NCI-H69 (cell line): ENCODE results near the gene GCLM.
"Not testable (repeated sequence)": the region's sequence is repeated elsewhere in the genome, so short reads cannot be mapped to it uniquely, and the experiment has no call there.

ENCODE experiments used
- DNase-seq: peaks from one replicate; lab custom pipeline; 2025; lab: John Stamatoyannopoulos, UW

The GCLM gene, protein sequence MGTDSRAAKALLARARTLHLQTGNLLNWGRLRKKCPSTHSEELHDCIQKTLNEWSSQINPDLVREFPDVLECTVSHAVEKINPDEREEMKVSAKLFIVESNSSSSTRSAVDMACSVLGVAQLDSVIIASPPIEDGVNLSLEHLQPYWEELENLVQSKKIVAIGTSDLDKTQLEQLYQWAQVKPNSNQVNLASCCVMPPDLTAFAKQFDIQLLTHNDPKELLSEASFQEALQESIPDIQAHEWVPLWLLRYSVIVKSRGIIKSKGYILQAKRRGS

DNA sequence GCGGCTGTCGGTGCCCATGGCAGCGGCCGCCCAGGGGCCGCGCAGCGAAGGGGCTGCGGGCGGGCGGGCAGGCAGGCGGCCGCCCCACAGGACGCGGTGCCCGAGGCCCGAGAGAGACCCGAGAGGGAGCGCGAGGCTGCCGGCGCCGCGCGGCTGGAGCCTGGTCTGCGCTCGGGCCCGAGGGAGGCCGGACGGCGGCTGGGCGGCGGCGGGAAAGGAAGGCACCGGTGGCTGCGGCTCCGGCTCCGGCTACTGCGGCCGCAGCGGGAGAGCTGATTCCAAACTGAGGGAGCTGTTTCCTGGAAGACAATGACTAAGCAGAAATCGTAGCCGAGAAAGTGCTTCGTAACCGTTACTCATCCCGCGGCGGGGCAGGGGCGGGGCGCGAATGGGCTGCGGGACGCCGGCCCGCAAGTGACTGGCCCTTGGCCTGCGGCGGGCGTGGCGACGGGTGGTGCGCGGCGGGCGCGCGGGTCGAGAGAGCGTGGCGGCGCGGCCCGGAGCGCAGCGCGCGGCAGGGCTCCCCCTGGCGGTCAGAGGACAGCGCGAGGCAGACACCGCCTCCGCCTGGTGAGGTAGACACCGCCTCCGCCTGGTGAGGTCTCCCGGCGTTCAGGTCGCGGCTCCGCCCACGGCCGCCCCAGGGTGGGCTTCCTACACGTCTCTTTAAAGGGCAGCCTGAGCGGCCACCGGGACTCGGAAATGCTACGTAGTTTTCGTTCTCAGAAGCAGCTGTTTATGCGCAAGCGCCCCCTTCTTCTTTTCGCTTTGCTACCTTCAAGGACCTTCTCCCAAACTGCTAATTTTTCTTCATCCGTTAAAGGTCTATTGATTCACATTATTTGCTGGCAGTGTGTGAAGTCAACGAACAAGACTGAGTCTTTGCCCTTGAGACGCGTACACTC is at the start of gene GCLM:
Gene GCLM (minus strand): TSS at position 285 of the 905 bp plus-strand sequence. CDS start 267 bp downstream, at position 18.
- peak; percentile 88 for DNase-seq

DNA sequence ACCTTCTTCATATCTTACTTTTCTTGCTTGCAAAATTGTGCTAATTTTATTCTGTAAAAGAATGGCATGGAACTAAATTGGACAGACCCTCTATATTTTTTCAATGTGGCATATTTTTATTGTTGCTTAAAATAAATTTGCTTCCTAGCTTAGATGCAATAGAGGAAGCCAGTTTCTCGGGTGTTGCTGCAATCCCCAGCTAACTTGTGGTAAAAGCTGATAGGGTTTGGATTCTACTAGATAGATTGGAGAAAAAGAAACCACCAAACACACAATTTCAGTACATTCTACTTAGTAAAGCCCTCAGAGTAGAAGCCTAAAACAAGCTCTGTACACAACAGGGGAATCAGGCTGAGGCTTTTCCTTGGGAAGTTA is 49.5 kb upstream of the GCLM start:
- no peak for DNase-seq

DNA sequence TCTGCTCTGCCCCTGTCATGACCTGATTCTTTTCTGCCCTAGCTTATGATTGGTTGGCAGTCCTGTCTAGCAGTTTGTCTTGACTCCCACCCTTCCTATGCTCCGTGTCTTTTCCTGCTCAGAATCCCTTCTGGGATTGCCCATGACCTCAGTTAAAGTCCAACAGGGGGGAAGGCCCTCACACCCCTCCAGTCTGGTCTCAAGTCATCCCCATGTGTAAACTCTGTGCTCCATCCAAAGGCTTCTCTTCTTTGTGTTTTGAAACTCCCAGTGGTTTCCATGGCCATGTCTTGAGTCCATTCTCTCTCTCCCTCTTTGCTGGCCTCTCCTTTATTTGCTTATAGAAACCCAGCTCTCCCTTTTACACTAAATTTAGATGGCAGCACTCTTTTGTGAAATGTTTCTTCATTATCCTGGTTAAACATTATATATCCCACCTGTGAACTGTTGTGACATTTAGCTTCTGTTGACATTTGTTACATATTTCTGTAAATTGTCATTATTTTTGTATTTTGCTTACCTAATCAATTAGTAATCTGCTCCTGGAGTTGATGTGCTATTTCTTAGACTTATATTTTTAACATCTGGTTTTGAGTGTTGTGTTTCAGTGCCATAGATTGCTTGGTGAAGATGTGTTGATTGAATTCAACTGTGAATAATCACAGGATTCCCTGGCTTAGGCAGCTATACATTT is 48.9 kb upstream of the GCLM start:
- no peak for DNase-seq

DNA sequence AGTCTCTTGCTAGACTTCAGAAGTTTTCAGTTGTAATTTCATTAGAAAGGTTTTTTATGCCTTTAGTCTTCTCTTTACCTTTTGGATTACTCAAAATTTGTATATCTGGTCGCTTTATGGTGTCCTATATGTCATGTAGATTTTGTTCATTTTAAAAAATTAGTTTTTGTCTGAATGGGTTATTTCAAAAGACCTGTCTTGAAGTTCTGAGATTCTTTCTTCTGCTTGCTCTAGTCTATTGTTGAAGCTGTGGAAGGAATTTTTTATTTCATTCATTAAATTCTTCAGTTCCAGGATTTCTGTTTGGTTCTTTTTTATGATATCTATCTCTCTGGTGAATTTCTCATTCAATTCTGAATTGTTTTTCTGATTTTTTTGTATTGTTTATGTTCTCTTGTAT is 46.5 kb upstream of the GCLM start:
- DNase-seq, result no peak

DNA sequence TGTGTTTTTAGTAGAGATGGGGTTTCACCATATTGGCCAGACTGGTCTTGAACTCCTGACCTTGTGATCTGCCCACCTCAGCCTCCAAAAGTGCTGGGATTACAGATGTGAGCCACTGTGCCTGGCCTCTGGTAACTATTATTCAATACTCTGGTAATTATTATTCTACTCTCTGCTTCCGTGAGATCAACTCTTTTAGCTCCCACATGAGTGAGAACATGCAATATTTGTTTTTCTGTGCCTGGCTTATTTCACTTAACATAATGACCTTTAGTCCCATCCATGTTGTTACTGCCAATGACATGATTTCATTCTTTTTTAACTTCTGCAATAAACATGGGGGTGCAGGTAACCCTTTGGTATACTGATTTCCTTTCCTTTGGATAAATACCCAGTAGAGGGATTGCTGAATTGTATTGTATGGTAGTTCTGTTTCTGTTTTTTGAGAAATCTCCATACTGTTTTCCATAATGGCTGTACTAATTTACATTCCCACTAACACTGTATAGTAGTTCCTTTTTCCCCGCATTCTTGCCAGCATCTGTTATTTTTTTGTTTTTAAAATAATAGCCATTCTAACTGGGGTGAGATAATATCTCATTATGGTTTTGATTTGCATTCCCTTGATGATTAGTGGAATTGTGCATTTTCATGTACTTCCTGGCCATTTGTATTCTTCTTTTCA is 37.9 kb upstream of the GCLM start:
- DNase-seq, result not testable (repeated sequence)

DNA sequence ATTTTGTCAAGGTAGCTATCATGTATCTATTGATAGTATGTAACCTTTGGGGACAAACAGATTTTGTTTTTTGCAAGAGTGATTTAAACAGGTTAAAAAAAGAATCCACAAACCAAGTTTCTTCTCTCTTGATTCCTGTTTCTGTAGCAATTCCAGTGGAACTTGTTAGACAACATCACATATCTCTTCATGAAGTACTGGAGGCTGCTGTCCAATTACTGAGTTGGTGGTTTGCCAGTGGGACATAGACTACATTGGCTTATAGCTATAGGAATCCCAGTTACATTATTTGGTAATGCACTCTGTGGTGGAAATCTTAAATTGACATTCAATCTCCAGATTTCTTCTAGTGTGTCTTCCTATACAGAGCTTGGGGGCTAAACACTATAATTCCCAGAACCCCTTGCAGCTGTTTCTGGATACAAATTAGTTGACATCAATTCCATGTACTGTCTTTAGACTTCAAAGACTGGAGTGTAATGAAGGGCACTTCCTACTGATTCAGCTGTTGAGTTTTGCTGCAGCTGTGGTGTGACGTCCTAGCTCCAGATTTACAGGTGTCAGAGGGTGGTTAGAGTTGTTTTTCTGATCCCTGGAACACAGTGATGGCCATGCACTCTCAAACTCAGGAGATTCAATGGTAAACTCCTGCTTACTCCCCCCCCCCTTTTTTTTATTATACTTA is 29.4 kb upstream of the GCLM start:
- DNase-seq, result no peak

DNA sequence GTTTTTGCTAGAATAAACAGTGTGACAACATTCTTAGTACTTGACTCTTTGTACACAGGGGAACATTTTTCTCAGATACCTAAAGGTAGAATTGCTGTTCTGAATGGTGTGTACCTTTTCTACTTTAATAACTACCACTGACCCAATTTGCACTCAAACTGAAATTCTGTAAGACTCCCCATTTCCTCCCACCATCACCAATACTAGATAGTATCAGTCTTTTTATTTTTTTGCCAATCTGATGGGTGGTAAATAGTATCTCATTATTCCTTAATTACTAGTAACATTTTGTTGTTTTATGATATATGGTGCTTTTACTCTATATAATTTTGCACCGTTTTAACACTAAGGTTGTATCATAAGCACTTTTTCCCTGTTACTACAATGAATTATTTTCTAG is 28.8 kb upstream of the GCLM start:
- no peak for DNase-seq

DNA sequence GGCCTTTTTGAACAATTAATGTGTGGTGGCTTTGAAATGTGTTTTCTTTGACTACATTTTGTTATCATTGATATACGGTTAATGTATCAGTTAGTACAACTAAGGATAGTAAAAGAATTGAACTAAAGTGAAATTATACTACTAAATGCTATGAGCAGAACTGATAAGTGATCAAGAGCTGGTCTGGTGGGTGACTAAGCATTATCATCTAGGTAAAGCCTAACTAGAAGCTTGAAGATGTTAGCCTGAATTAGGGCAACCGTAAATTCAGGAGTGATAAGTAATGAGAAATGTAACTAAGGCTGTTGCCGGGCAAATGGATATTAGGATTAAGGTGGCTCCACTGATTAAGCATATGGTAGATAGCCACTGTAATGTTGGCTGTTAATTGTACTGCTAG is 16.0 kb upstream of the GCLM start:
- DNase-seq, result no peak

DNA sequence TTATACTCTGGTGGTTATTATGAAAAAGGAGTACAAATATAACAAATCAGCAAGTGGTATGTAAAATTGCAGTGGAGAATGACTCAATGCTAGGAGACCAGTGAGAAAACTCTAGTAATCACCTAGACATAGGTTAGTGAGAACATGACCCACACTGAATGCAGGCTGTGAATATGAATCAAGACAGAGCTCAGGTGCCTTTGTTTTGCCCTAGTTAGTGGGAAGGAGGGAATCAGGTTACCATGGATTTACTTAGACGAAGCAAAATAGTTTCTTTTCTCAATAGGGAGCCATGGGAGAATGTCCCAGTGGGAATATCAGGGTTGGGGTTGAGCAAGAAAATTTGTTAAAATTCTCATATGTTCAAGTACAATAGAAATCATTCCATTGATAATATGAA is 10.6 kb upstream of the GCLM start:
- DNase-seq, result peak; percentile 74

DNA sequence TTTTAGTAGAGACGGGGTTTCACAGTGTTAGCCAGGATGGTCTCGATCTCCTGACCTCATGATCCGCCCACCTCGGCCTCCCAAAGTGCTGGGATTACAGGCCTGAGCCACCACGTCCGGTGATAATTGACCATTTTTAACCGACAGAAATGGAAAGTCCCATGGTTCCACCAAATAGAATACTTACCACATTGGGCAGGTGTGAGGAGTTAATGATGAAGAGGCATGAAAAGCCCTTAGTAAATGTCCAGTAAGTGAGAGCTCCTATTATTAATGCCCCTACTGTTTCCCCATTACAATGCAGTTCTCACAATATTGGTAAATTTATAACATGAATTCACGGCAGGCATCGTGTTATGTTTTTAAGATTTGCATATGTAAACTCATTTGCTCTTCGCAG is 8.1 kb upstream of the GCLM start:
- DNase-seq, result no peak

DNA sequence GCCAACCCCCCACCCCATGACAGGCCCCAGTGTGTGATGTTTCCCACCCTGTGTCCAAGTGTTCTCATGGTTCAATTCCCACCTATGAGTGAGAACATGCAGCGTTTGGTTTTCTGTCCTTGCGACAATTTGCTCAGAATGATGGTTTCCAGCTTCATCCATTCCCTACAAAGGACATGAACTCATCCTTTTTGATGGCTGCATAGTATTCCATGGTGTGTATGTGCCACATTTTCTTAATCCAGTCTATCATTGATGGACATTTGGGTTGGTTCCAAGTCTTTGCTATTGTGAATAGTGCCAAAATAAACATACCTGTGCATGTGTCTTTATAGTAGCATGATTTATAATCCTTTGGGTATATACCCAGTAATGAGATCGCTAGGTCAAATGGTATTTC is 1.6 kb upstream of the GCLM start:
- DNase-seq, result not testable (repeated sequence)

DNA sequence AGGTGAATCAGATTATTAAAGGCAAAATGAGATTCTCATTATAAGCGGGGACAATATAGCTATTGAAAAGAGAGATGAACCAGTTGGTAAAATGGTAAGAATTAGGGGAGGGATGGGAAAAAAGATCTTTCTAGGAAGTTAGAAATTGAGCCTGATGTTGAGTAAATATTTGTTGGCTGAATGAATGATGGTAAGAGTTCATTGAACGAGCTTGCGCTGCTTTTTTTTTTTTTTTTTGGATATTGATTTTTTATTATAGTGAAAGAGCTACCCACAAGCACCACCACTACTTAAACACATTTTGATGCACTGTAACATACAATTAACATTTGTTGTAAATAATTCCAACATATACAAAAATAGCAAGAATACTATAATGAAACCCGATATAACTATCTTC is 1.1 kb upstream of the GCLM start:
- no peak for DNase-seq

DNA sequence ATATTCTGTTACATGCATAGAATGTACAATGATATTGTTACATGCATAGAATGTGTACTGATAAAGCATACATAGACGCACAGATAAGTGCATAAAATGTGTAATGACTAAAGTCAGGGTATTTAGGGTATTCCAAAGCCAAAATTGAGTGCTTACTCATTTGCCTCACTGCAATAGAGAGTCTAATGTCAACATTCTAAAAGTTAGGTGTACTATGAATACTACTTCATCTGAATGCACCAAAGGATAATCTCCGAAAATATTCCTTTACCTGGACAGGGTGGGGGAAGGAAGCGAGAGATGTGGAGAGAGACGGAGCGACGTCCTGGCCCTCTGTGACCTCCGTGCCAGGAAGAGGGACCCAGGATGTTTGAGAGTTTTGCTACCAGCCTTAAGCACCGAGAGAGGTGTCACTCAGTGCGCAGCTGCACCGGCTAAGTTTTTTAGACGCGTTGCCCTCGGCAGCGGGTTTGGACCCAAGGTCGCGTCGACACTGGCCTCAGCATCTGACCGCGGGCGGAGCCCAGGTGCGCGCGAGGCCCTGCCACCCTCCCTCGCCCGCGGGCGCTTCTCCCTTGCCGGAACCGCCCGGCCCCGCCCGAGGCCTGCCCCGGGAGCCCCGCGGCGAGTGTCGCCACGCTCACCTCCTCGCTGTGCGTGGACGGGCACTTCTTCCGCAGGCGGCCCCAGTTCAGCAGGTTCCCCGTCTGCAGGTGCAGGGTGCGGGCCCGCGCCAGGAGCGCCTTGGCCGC is 660 bp downstream of the GCLM start:
- DNase-seq, result peak; percentile 64

DNA sequence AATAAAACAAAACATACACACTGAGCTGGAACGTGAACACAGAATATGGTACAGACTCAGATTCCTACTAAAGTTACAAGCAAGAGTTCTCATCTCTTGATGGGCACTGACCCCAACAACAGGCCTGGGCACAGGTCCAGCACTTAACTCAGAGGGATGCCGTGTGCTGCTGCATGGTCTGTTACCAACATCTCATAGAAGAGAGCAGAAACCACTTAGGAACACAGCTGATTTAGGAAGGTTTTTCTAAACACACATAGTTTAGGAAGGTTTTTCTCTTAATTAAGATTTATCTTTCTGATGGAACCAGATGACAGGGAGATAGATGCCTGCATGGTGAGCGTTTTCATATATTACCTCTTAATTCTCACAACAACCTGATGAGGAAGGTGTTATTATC is 1.5 kb downstream of the GCLM start:
- DNase-seq, result peak; percentile 81

DNA sequence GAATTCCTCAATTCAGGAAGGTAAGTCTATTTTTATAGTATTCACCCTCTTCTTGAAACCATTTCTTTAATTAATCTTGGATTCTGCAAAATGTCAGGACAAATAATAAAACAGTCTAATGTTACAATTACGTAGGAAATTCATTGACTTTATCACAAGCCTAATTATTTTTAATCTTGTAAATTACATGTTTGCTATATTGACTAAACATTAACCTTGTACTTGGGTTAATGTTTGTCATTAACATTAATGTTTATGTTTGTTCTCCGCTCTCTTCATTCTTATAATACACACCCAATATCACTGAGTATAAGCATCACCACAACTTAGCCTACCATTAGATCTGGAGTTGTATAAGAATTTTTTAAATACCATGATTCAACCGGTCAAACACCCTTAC is 2.8 kb downstream of the GCLM start:
- peak; percentile 39 for DNase-seq

DNA sequence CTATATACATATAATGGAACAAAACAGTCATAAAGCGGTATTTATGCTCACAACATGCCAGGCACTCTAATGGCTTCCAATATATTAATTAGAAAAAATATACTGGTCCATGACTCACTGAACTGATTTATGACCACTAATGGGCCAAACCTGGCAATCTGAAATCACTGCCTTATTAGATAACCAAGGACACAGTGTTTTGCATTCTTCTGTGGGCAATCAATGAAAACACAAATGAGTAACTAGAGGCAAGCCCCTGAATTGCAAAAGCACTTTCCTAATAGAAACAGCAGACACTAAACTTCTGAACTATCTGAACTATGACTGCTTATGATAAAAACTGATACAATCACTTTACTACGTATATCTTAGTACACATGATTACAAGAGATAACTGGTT is 3.5 kb downstream of the GCLM start:
- DNase-seq, result peak; percentile 7

DNA sequence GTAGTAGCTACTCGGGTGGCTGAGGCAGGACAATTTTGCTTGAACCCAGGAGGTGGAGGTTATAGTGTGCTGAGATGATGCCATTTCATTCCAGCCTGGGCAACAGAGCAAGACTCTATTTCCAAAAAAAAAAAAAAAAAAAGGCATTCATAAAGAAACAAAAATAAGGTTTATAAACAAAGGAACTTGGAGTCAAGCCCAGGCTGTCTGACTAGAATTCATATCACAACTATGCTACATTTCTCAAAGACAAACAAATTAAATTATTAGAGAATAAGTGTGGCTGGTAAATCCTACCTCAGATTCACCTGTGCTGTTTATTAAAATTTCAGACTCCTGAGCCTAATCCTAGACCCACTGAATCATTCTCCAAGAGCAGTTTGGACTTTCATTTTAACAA is 4.2 kb downstream of the GCLM start:
- no peak for DNase-seq

DNA sequence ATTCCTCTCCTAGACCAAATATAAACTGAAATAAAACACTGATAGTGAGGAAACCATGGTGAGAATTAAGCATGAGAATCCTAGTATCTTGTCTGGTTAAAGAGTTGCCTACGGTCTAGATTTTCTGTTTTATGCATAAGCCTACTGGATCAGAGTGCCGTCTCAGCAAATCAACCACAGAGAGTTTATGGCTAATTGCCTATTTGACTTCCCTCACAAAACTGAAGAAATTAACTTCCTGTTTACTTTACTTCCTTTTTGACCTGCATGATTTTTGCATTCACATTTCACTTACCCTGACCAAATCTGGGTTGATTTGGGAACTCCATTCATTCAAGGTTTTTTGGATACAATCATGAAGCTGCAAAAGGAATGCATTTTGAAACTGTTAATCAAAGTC is 5.0 kb downstream of the GCLM start:
- peak; percentile 1 for DNase-seq

DNA sequence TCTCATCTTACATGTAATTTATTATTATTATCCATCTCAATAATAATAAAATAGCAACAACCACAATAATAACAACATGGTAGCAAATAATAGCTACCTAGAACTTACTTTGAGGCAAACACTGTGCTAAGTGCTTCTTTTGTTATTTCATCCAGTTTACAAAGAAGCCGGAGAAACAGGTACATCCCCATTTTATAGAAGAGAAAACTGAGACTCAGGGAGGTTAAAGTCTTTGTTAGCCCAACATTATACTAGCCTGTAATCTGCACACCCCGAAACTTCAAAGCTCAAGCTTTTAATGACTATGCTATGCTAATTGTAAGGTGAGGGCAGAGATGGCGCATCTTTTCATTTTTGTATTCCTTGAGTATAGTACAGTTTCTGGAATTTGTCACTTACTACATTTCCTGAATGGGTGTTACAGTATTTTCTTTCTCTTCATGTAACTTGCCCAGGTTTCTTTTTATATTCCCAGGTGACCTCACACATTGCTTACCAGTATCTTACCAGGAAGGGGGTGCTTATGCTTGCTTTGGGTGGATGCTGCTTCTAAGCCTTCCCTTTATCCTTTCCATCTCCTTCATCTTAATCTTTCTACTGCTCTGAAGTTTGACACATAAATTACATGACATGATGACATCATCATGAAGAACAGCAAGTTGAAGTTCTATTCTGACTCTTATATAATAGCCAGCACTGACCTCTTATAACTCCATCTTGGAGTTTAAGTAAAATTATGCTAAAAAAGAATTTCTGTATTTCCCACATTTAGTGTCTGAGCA is 8.3 kb downstream of the GCLM start:
- no peak for DNase-seq

DNA sequence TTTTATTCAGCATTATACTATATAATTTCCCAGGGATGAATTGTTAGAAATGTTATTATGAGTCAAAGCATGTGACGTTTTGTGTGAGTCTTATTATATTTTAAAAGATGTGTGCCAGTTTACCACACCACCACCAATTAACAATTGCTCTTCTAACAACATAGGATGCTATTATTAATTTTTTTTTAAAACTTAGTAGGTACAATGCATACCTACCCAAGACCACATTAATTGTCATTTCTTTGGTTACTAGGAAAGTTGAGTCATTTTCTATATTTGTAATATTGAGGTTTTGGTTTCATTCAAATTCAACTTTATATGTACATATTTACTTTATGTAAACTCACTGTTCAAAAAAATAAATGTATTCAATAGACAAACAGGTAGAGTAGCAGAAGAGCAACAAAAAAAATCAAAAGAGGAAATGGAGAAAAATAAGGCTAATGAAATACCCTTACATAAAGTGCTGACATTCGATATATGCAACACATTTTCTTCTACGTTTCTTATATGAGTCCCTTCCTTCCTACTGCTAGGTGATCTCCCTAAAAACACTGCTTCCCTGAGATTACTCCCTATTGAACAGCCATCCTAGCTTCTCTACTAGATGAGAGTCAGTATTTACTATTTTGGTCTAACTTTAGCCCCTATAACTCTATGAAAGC is 9.6 kb downstream of the GCLM start:
- DNase-seq, result no peak
